Measurements from ENCODE around the gene DMAC2.
A peak's percentile ranks its signal among the peaks of the same experiment; 100 is the strongest.
"Not testable (repeated sequence)": the region's sequence is repeated elsewhere in the genome, so short reads cannot be mapped to it uniquely, and the experiment has no call there.

The DMAC2 gene

GRCh38 chr19:41402010-41402409, 37.7 kb downstream of the DMAC2 start:
- no peak for DNase-seq (ENCODE audit: low read depth in 2 of 2, low spot score in 1 of 2)

DNA sequence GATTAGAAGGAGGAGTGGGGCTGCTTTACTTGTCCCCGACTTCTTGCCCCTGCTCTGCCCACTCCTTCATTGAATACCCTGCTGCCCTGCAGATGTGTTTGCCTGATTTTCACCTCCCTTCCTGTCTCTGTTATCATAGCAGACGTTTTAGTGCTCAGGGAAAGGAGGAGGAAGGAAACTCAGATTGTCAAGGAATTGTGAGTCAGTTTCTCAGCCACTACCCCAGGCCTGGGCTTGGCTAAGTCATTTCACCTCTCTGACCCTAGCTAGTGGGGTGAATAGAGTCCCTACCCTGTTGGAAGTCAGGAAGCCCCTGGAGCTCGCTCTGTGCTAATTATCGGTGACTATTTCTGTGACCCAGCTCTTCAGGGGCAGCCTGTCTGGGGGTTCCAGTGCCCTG, 38.2 kb downstream of the DMAC2 start:
- DNase-seq (ENCODE audit: low read depth in 2 of 2, low spot score in 1 of 2) = no peak

DNA sequence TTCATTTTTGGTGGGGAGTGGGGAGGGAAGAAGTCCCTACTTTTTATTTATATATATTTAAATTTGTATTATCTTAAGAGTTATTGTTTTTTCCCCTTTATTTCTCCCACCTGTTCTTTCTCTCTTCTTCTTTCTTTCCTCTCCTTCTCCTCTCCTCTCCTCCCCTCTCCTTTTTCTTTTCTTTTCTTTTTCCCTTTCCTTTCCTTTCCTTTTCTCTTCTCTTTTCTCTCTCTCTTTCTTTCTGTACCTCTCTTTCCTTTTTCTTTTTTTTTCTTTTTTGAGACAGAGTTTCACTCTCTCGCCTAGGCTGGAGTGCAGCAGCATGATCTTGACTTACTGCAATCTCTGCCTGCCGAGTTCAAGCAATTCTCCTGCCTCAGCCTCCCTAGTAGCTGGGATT, 40.2 kb downstream of the DMAC2 start:
- no peak for DNase-seq (ENCODE audit: low read depth in 2 of 2, low spot score in 1 of 2)

DNA sequence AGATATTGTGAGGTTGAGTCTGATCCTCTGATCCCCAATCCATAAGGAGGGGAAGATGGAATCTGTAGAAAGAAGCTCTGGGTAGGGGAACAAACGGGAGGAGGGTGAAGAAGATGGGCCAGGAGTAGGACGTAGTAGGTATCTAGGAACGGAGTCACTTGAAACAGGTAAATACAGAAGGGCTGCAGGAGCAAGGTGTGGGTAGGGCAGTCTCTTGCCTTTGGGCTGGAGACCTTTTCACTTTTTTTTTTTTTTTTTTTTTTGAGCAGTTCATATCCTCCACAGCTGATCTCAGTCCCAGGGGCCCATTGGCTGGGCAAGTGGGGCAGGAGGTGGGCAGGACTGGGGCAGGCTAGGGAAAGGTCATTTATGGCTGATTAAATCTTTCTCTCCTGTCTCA, 40.6 kb downstream of the DMAC2 start:
- DNase-seq (ENCODE audit: low read depth in 2 of 2, low spot score in 1 of 2) = no peak

- no peak for DNase-seq (ENCODE audit: low read depth in 2 of 2, low spot score in 1 of 2)
These were observed 41.1 kb downstream of the DMAC2 start for GRCh38 chr19:41398598-41398997.

- no peak for DNase-seq (ENCODE audit: low read depth in 2 of 2, low spot score in 1 of 2)
These were observed 41.7 kb downstream of the DMAC2 start for GRCh38 chr19:41398050-41398418.

- peak; percentile 98 to 99 for DNase-seq (ENCODE audit: low read depth in 2 of 2, low spot score in 1 of 2)
These were observed 42.3 kb downstream of the DMAC2 start, which contains the start of the genes BCKDHA and EXOSC5 for GRCh38 chr19:41397086-41398049. BCKDHA (plus strand) TSS chr19:41397818; CDS start chr19:41397828, 10 bp downstream. EXOSC5 (minus strand) TSS chr19:41397359; CDS start chr19:41397328, 31 bp downstream.

- no peak for DNase-seq (ENCODE audit: low read depth in 2 of 2, low spot score in 1 of 2)
These were observed 44.4 kb downstream of the DMAC2 start for GRCh38 chr19:41395355-41395754.

- DNase-seq (ENCODE audit: low read depth in 2 of 2, low spot score in 1 of 2) = no peak
These were observed 46.9 kb downstream of the DMAC2 start for GRCh38 chr19:41392775-41393174.

GRCh38 chr19:41391618-41392017, 48.1 kb downstream of the DMAC2 start:
- DNase-seq (ENCODE audit: low read depth in 2 of 2, low spot score in 1 of 2) = no peak

DNA sequence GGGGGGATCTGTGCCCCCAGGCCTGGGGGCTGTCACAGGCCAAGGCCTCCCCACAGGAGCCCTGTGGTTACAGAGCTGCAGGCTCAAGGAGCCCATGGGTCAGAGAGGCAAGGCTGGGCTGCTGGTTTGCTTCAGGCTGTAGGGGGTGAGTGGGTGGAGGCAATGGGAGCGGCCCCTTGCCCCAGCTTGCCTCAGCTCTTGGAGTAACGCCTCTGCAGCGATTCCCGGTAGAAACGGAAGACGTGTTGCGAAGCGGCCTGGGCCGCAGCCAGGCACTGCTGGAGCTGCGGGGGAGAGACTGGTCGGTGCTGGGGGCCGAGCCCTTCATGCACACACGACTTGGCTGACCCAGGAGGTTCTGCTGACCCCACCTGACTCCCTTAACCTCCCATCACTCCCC, 53.3 kb downstream of the DMAC2 start:
- DNase-seq (ENCODE audit: low read depth in 2 of 2, low spot score in 1 of 2) = no peak

- no peak for DNase-seq (ENCODE audit: low read depth in 2 of 2, low spot score in 1 of 2)
These were observed 55.4 kb downstream of the DMAC2 start for GRCh38 chr19:41384351-41384750.

- not testable (repeated sequence) for DNase-seq (ENCODE audit: low read depth in 2 of 2, low spot score in 1 of 2)
These were observed 58.2 kb downstream of the DMAC2 start for GRCh38 chr19:41381536-41381935.

Data from stimulated activated CD8-positive, alpha-beta memory T cell treated with anti-CD3 and anti-CD28 coated beads, Interleukin-4, amount 100 ng/mL, for 4 hours (primary cell).